ENCODE data around the gene STXBP2.

Gene STXBP2

GRCh38 chr19:7612282-7613274 is 24.3 kb upstream of the STXBP2 start:
- Histone ChIP-seq H3K4me3 (ENCODE audit: low read length in 2 of 2) (no peak overlapping the region), H3K9me3 (ENCODE audit: control insufficient read depth in 2 of 2, low read length in 2 of 2) (no peaks in the 10 kb centered on the region), H3K27me3 (ENCODE audit: control insufficient read depth in 2 of 2, insufficient read depth in 2 of 2, low read length in 2 of 2) (no peaks in the 10 kb centered on the region), H3K9ac (ENCODE audit: low read depth in 1 of 2, low read length in 2 of 2) (no peak overlapping the region), H3K4me1 (ENCODE audit: control insufficient read depth in 2 of 2, insufficient read depth in 2 of 2, low read length in 2 of 2) (no peaks in the 10 kb centered on the region), H3K36me3 (ENCODE audit: control insufficient read depth in 2 of 2, insufficient read depth in 2 of 2, low read length in 2 of 2) (peaks cover 23 to 28% of the 10 kb centered on the region in 2 donors), H3K27ac (ENCODE audit: low read depth in 2 of 2, low read length in 2 of 2) (no peak overlapping the region)

GRCh38 chr19:7614859-7615741 is 21.8 kb upstream of the STXBP2 start:
- Histone ChIP-seq H3K4me3 (ENCODE audit: low read length in 2 of 2) (no peak overlapping the region), H3K9me3 (ENCODE audit: control insufficient read depth in 2 of 2, low read length in 2 of 2) (no peaks in the 10 kb centered on the region), H3K27me3 (ENCODE audit: control insufficient read depth in 2 of 2, insufficient read depth in 2 of 2, low read length in 2 of 2) (no peaks in the 10 kb centered on the region), H3K36me3 (ENCODE audit: control insufficient read depth in 2 of 2, insufficient read depth in 2 of 2, low read length in 2 of 2) (peaks cover 21 to 22% of the 10 kb centered on the region in 2 donors), H3K4me1 (ENCODE audit: control insufficient read depth in 2 of 2, insufficient read depth in 2 of 2, low read length in 2 of 2) (peaks cover 15 to 19% of the 10 kb centered on the region in 2 donors), H3K9ac (ENCODE audit: low read depth in 1 of 2, low read length in 2 of 2) (no peak overlapping the region), H3K27ac (ENCODE audit: low read depth in 2 of 2, low read length in 2 of 2) (no peak overlapping the region)

GRCh38 chr19:7617172-7617571 is 19.7 kb upstream of the STXBP2 start:
- no peaks in the 10 kb centered on the region for H3K27me3 ChIP-seq (ENCODE audit: control insufficient read depth in 2 of 2, insufficient read depth in 2 of 2, low read length in 2 of 2)
- peaks cover 29 to 30% of the 10 kb centered on the region in 2 donors for H3K36me3 ChIP-seq (ENCODE audit: control insufficient read depth in 2 of 2, insufficient read depth in 2 of 2, low read length in 2 of 2)
- H3K27ac ChIP-seq (ENCODE audit: low read depth in 2 of 2, low read length in 2 of 2), result no peak overlapping the region
- no peak overlapping the region for H3K9ac ChIP-seq (ENCODE audit: low read depth in 1 of 2, low read length in 2 of 2)
- no peaks in the 10 kb centered on the region for H3K9me3 ChIP-seq (ENCODE audit: control insufficient read depth in 2 of 2, low read length in 2 of 2)
- H3K4me1 ChIP-seq (ENCODE audit: control insufficient read depth in 2 of 2, insufficient read depth in 2 of 2, low read length in 2 of 2), result peaks cover 15 to 20% of the 10 kb centered on the region in 2 donors
- no peak overlapping the region for H3K4me3 ChIP-seq (ENCODE audit: low read length in 2 of 2)

- Histone ChIP-seq H3K9ac (ENCODE audit: low read depth in 1 of 2, low read length in 2 of 2) (no peak overlapping the region), H3K27ac (ENCODE audit: low read depth in 2 of 2, low read length in 2 of 2) (no peak overlapping the region), H3K4me1 (ENCODE audit: control insufficient read depth in 2 of 2, insufficient read depth in 2 of 2, low read length in 2 of 2) (peaks cover 15 to 20% of the 10 kb centered on the region in 2 donors), H3K27me3 (ENCODE audit: control insufficient read depth in 2 of 2, insufficient read depth in 2 of 2, low read length in 2 of 2) (no peaks in the 10 kb centered on the region), H3K9me3 (ENCODE audit: control insufficient read depth in 2 of 2, low read length in 2 of 2) (no peaks in the 10 kb centered on the region), H3K4me3 (ENCODE audit: low read length in 2 of 2) (no peak overlapping the region), H3K36me3 (ENCODE audit: control insufficient read depth in 2 of 2, insufficient read depth in 2 of 2, low read length in 2 of 2) (peaks cover 35% of the 10 kb centered on the region in 2 donors)
Measured at GRCh38 chr19:7617735-7618134, 19.2 kb upstream of the STXBP2 start.

GRCh38 chr19:7618348-7618747 is 18.6 kb upstream of the STXBP2 start:
- peak overlapping the region; percentile 80 to 83 for H3K27ac ChIP-seq (ENCODE audit: low read depth in 2 of 2, low read length in 2 of 2)

GRCh38 chr19:7618771-7619510 is 18.0 kb upstream of the STXBP2 start:
- peak overlapping the region; percentile 80 to 83 for H3K27ac ChIP-seq (ENCODE audit: low read depth in 2 of 2, low read length in 2 of 2)
- no peak overlapping the region for H3K4me3 ChIP-seq (ENCODE audit: low read length in 2 of 2)
- H3K36me3 ChIP-seq (ENCODE audit: control insufficient read depth in 2 of 2, insufficient read depth in 2 of 2, low read length in 2 of 2), result peaks cover 40 to 42% of the 10 kb centered on the region in 2 donors

More at GRCh38 chr19:7618348-7618747, 18.6 kb upstream of the STXBP2 start:
- no peak overlapping the region for H3K4me3 ChIP-seq (ENCODE audit: low read length in 2 of 2)
- peak overlapping the region in 1 of 2 donors; percentile 47 for H3K9ac ChIP-seq (ENCODE audit: low read depth in 1 of 2, low read length in 2 of 2)
- H3K27me3 ChIP-seq (ENCODE audit: control insufficient read depth in 2 of 2, insufficient read depth in 2 of 2, low read length in 2 of 2), result no peaks in the 10 kb centered on the region
- peaks cover 15 to 20% of the 10 kb centered on the region in 2 donors for H3K4me1 ChIP-seq (ENCODE audit: control insufficient read depth in 2 of 2, insufficient read depth in 2 of 2, low read length in 2 of 2)
- peaks cover 39 to 41% of the 10 kb centered on the region in 2 donors for H3K36me3 ChIP-seq (ENCODE audit: control insufficient read depth in 2 of 2, insufficient read depth in 2 of 2, low read length in 2 of 2)
- H3K9me3 ChIP-seq (ENCODE audit: control insufficient read depth in 2 of 2, low read length in 2 of 2), result no peaks in the 10 kb centered on the region

GRCh38 chr19:7619671-7620441 is 17.1 kb upstream of the STXBP2 start:
- Histone ChIP-seq H3K27ac (ENCODE audit: low read depth in 2 of 2, low read length in 2 of 2) (peak overlapping the region; percentile 80 to 83), H3K9ac (ENCODE audit: low read depth in 1 of 2, low read length in 2 of 2) (no peak overlapping the region), H3K27me3 (ENCODE audit: control insufficient read depth in 2 of 2, insufficient read depth in 2 of 2, low read length in 2 of 2) (no peaks in the 10 kb centered on the region), H3K4me3 (ENCODE audit: low read length in 2 of 2) (no peak overlapping the region), H3K4me1 (ENCODE audit: control insufficient read depth in 2 of 2, insufficient read depth in 2 of 2, low read length in 2 of 2) (peaks cover 15 to 20% of the 10 kb centered on the region in 2 donors), H3K36me3 (ENCODE audit: control insufficient read depth in 2 of 2, insufficient read depth in 2 of 2, low read length in 2 of 2) (peaks cover 43 to 50% of the 10 kb centered on the region in 2 donors), H3K9me3 (ENCODE audit: control insufficient read depth in 2 of 2, low read length in 2 of 2) (no peaks in the 10 kb centered on the region)

More at GRCh38 chr19:7618771-7619510, 18.0 kb upstream of the STXBP2 start:
- H3K27me3 ChIP-seq (ENCODE audit: control insufficient read depth in 2 of 2, insufficient read depth in 2 of 2, low read length in 2 of 2), result no peaks in the 10 kb centered on the region
- H3K9ac ChIP-seq (ENCODE audit: low read depth in 1 of 2, low read length in 2 of 2), result peak overlapping the region in 1 of 2 donors; percentile 47
- H3K4me1 ChIP-seq (ENCODE audit: control insufficient read depth in 2 of 2, insufficient read depth in 2 of 2, low read length in 2 of 2), result peaks cover 15 to 20% of the 10 kb centered on the region in 2 donors
- no peaks in the 10 kb centered on the region for H3K9me3 ChIP-seq (ENCODE audit: control insufficient read depth in 2 of 2, low read length in 2 of 2)

- Histone ChIP-seq H3K4me1 (ENCODE audit: control insufficient read depth in 2 of 2, insufficient read depth in 2 of 2, low read length in 2 of 2) (peaks cover 15 to 20% of the 10 kb centered on the region in 2 donors), H3K27me3 (ENCODE audit: control insufficient read depth in 2 of 2, insufficient read depth in 2 of 2, low read length in 2 of 2) (no peaks in the 10 kb centered on the region), H3K9ac (ENCODE audit: low read depth in 1 of 2, low read length in 2 of 2) (no peak overlapping the region), H3K36me3 (ENCODE audit: control insufficient read depth in 2 of 2, insufficient read depth in 2 of 2, low read length in 2 of 2) (peaks cover 45 to 54% of the 10 kb centered on the region in 2 donors), H3K27ac (ENCODE audit: low read depth in 2 of 2, low read length in 2 of 2) (no peak overlapping the region), H3K9me3 (ENCODE audit: control insufficient read depth in 2 of 2, low read length in 2 of 2) (no peaks in the 10 kb centered on the region), H3K4me3 (ENCODE audit: low read length in 2 of 2) (no peak overlapping the region)
Measured at GRCh38 chr19:7620442-7621412, 16.2 kb upstream of the STXBP2 start.
